ENCODE results near the gene ZNF28. TPM values are rescaled to one million over a fixed set of nuclear protein-coding genes. Genes with fewer than 3 reads are reported as not detected.

Gene ZNF28
- total RNA-seq (2022; extraction: Qiagen RNA extraction), result 0.53 to 1.5 TPM (median 0.70 TPM) in 5 replicates

GRCh38 chr19:52821204-52821960 lies at the start of gene ZNF28:
ZNF28 (minus strand) TSS chr19:52821633; CDS start chr19:52817958, 3,675 bp downstream.

GRCh38 chr19:52857378-52858191 lies 36.2 kb upstream of the ZNF28 start, which contains the start of gene ZNF468:
ZNF468 (minus strand) TSS chr19:52857619; CDS start chr19:52854272, 3,347 bp downstream.

GRCh38 chr19:52786464-52787354 lies 34.7 kb downstream of the ZNF28 start, which contains the start of gene ZNF600:
ZNF600 (minus strand) TSS chr19:52786791; CDS start chr19:52778888, 7,903 bp downstream.

Other genes with a start within 250 kb of the ZNF28 start
- 0.08 to 0.11 TPM (median 0.08 TPM) in 4 of 5 replicates, not detected in the other for gene ZNF83, start 183.3 kb downstream of the ZNF28 start, total RNA-seq (2022; extraction: Qiagen RNA extraction)
- 2.2 to 3.2 TPM (median 2.3 TPM) in 5 replicates for gene ZNF611, start 86.6 kb downstream of the ZNF28 start, total RNA-seq (2022; extraction: Qiagen RNA extraction)
- gene ZNF600, start 34.8 kb downstream of the ZNF28 start, total RNA-seq (2022; extraction: Qiagen RNA extraction), result 0.09 to 0.59 TPM (median 0.18 TPM) in 5 replicates
- gene ZNF468, start 36.0 kb upstream of the ZNF28 start, total RNA-seq (2022; extraction: Qiagen RNA extraction), result 0.35 to 0.60 TPM (median 0.53 TPM) in 5 replicates
- 0.17 TPM in 1 of 5 replicates, not detected in the others for gene ZNF320, start 76.0 kb upstream of the ZNF28 start, total RNA-seq (2022; extraction: Qiagen RNA extraction)
- not detected in 5 replicates for gene ZNF888, start 101.8 kb upstream of the ZNF28 start, total RNA-seq (2022; extraction: Qiagen RNA extraction)
- gene ZNF816, start 141.2 kb upstream of the ZNF28 start, total RNA-seq (2022; extraction: Qiagen RNA extraction), result 0.05 to 0.12 TPM (median 0.05 TPM) in 4 of 5 replicates, not detected in the other
- 0.04 TPM in 2 of 5 replicates, not detected in the others for gene ERVV-1, start 192.3 kb upstream of the ZNF28 start, total RNA-seq (2022; extraction: Qiagen RNA extraction)
- not detected in 5 replicates for gene ERVV-2, start 223.1 kb upstream of the ZNF28 start, total RNA-seq (2022; extraction: Qiagen RNA extraction)

Data from A549 treated with dexamethasone at 1 μM for 4 hours (cell line).